AG04449 (cell line): ENCODE measurements around the gene USF1.

Experiments
- CTCF ChIA-PET: fragments of 350-600 bp; formaldehyde crosslinking; extraction: SDS; loops from one replicate; lab custom pipeline; 2021; ENCODE audit warnings: antibody characterized with exemption; lab: Yijun Ruan, JAX
- POLR2A ChIA-PET: fragments of 400-600, 350-600 bp; formaldehyde crosslinking; extraction: SDS; loops from one replicate; lab custom pipeline; 2020; ENCODE audit warnings: antibody characterized with exemption, inconsistent platforms; lab: Yijun Ruan, JAX
- DNase-seq: peaks from one replicate; pipeline ENCODE4 v3.0.0-alpha.2; 2010; ENCODE audit warnings: low read depth, low spot score
- H3K4me3 ChIP-seq: 2 replicates; pipeline ENCODE4 v1.5.1; 2011; ENCODE audit warnings: low read depth, mild to moderate bottlenecking, control low read depth, low read length
- CTCF ChIP-seq: IDR thresholded peaks from one replicate; pipeline ENCODE4 v1.5.1; 2011; ENCODE audit warnings: mild to moderate bottlenecking, moderate library complexity, low read length, control low read depth, inconsistent platforms; ENCODE audit not compliant: insufficient read depth; ENCODE audit errors: missing control alignments

Gene USF1

GRCh38 chr1:161081519-161081918, 35.7 kb upstream of the USF1 start:
- POLR2A ChIA-PET = no interaction called here
- CTCF ChIA-PET = interaction anchor here (2.0 to 5.4 kb wide), 3 partner anchors 10 to 15 kb away, joined by 16 to 19 read pairs (median 19); no protein-coding TSS in a partner anchor
- H3K4me3 ChIP-seq = no peak overlapping the region
- no peak for TF ChIP-seq CTCF
- no peak for DNase-seq

- TF ChIP-seq CTCF = no peak
- CTCF ChIA-PET = interaction anchor here (0.6 to 5.4 kb wide), 6 partner anchors 9 to 83 kb away, joined by 3 to 19 read pairs (median 10); no protein-coding TSS in a partner anchor
- H3K4me3 ChIP-seq = no peak overlapping the region
- POLR2A ChIA-PET = interaction anchor here (0.6 kb wide), 1 partner anchor 979 kb away, joined by 3 read pairs; no protein-coding TSS in a partner anchor
- no peak for DNase-seq
Measured at GRCh38 chr1:161080441-161081405, 34.9 kb upstream of the USF1 start.

GRCh38 chr1:161079436-161080110, 33.8 kb upstream of the USF1 start:
- TF ChIP-seq CTCF = no peak
- no peak overlapping the region for H3K4me3 ChIP-seq
- CTCF ChIA-PET = interaction anchor here (0.6 to 5.4 kb wide), 10 partner anchors 8 to 88 kb away, joined by 3 to 19 read pairs (median 4); partner anchors contain the start of genes PPOX and USF1
- POLR2A ChIA-PET = no interaction called here
- DNase-seq = no peak

GRCh38 chr1:161077426-161077825, 31.6 kb upstream of the USF1 start:
- TF ChIP-seq CTCF = no peak
- H3K4me3 ChIP-seq = no peak overlapping the region
- no peak for DNase-seq
- ChIA-PET POLR2A (no interaction called here), CTCF (interaction anchor here (1.9 kb wide), 2 partner anchors 9 to 19 kb away, joined by 5 to 6 read pairs; no protein-coding TSS in a partner anchor)

GRCh38 chr1:161076410-161076809, 30.6 kb upstream of the USF1 start:
- CTCF ChIA-PET = interaction anchor here (1.9 kb wide), 2 partner anchors 8 to 20 kb away, joined by 5 to 6 read pairs; no protein-coding TSS in a partner anchor
- no peak for TF ChIP-seq CTCF
- no peak overlapping the region for H3K4me3 ChIP-seq
- POLR2A ChIA-PET = no interaction called here
- no peak for DNase-seq
